ENCODE measurements around the gene UBE3B. TPM values are rescaled to one million over a fixed set of nuclear protein-coding genes. Genes with fewer than 3 reads are reported as not detected.

Gene UBE3B
- total RNA-seq, 2 experiments from 2014 or later, result 35.2 to 37.5 TPM

DNA sequence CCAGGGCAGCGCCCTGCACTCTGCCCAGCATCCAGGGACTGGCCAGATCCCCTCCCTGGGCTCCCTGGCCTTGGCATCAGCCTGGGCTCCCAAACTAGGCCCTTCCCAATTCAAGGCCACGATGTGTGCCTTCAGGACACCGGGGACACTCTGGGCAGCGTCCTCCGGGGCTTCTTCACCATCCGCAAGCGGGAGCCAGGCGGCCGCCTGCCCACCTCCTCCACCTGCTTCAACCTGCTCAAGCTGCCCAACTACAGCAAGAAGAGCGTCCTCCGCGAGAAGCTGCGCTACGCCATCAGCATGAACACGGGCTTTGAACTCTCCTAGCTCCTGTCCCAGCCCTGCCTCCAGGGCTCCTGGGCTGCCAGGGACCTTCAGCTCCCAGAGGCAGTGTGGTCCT is 57.0 kb downstream of the UBE3B start:
- H3K27me3 Mint-ChIP-seq, result no peaks in the 10 kb centered on the region
- no peak overlapping the region for H3K27ac Mint-ChIP-seq
- POLR2A ChIA-PET, result no interaction called here
- H3K36me3 Mint-ChIP-seq (ENCODE audit: low read depth), result peaks cover 4% of the 10 kb centered on the region
- H3K4me1 Mint-ChIP-seq, result no peaks in the 10 kb centered on the region
- CTCF ChIA-PET, result no interaction called here
- no peak for DNase-seq
- no peak overlapping the region for H3K4me3 Mint-ChIP-seq
- H3K9me3 Mint-ChIP-seq, result no peaks in the 10 kb centered on the region

DNA sequence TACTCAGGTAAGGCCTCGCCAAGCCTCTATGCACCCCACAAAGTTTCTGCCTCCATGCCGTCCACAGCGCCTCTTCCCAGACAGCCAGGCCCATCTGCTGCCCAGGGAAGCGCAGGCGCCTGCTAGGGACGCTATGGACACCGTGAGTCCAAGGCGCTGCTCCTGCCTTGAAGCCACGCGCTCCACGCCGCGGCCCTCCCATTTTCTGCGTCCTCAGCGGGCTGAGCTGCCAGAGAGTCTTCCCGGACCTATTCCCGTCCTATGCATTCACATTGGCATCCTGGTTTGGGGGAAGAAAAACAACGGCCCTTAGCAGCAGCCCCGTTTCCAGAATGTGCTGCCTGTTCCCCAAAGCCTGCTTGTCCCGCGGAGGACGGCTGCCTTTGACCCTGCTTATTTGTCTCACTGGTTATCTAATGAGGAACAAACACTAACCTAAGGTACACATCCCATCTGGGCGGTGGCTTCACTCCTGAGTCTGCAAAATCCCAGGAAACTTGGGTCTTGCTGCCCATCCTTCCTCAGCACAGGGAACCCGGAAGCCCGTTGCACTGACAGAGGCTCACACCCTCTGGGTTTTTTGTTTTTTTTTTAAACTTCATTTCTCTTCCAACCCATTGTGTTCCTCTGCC is 57.9 kb downstream of the UBE3B start:
- POLR2A ChIA-PET, result no interaction called here
- CTCF ChIA-PET, result no interaction called here

DNA sequence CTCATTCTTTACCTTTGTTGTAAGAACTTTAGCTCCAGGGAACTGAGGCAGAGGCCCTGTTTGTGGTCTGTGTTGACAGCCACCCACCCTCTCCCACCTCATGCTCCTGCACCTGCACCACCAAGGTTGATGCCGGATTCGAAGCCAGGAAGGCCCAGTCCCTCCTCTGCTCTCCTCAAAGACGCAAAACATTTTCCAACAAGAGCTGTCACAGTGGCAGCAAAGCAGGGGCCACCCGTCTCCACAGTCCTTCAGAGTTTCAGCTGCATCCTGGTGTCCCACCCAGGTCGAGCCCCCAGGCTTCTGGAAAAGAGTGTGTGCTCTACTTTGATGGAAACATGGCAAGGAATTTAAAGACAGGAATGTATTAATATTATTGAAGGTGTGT is 58.4 kb downstream of the UBE3B start:
- Mint-ChIP-seq H3K27me3 (no peaks in the 10 kb centered on the region), H3K36me3 (ENCODE audit: low read depth) (peaks cover 4% of the 10 kb centered on the region), H3K9me3 (no peaks in the 10 kb centered on the region), H3K4me1 (no peaks in the 10 kb centered on the region), H3K4me3 (no peak overlapping the region), H3K27ac (no peak overlapping the region)
- DNase-seq, result no peak
- POLR2A ChIA-PET, result no interaction called here
- CTCF ChIA-PET, result no interaction called here

More for the DNA sequence above, 57.9 kb downstream of the UBE3B start:
- H3K27ac Mint-ChIP-seq, result no peak overlapping the region
- H3K4me1 Mint-ChIP-seq, result no peaks in the 10 kb centered on the region
- peaks cover 4% of the 10 kb centered on the region for H3K36me3 Mint-ChIP-seq (ENCODE audit: low read depth)
- no peaks in the 10 kb centered on the region for H3K9me3 Mint-ChIP-seq
- no peak for DNase-seq
- no peaks in the 10 kb centered on the region for H3K27me3 Mint-ChIP-seq
- H3K4me3 Mint-ChIP-seq, result no peak overlapping the region

DNA sequence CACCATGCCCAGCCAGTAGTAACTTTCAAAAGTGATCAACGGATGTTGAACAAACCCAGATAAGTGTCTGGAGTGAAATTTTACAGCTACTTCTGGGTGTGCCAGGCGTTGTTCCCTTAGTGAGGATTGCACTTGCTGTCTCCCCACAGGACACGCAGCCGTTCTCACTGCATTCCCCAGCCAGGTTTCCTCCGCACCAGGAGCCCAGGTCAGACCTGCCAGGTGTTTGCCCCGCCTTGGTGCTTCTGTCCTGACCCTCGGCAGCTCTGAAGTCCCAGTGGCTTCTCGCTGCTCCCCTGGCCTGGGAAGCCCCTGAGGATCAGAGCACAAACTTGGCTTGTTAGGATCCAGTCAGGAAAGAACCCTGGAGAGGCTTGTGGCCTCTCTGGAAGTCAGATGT is 59.7 kb downstream of the UBE3B start:
- Mint-ChIP-seq H3K9me3 (no peaks in the 10 kb centered on the region), H3K27ac (no peak overlapping the region), H3K36me3 (ENCODE audit: low read depth) (no peaks in the 10 kb centered on the region), H3K27me3 (no peaks in the 10 kb centered on the region), H3K4me3 (no peak overlapping the region), H3K4me1 (no peaks in the 10 kb centered on the region)
- DNase-seq, result no peak
- ChIA-PET POLR2A (no interaction called here), CTCF (no interaction called here)

DNA sequence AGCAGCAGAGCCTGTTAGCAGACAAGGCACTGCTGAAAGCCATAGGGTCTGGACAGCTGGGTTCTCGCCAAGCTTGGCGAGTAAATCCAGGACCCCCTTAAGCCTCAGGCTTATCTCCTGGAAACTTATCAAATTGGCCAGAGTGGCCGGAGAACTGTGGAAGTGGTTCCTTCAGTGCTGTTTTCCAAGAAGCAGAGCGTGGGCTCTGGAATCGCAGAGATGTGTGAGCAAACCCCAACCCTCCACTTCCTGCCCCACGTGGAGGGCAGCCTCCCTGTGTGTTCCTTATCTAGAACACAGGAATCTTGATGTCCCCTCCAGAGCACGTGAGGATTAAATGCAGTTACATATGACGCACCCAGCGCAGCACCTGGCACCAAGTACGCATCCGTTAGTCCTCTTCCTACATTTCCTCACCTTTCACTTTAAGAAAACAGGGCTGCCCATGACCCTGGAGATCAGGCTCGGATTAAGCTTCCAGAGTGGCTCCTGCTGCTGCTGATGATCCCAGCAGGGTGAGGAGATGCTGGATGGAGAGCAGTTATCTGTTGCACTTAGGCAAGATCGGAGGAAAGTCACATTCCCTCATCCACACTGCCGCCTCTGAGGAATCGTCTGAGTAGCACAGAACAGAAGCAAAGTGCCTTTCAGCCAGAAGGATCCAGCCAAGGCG is 60.9 kb downstream of the UBE3B start:
- POLR2A ChIA-PET, result interaction anchor here (1.1 kb wide), 1 partner anchor 43 kb away, joined by 3 read pairs; no protein-coding TSS in a partner anchor

DNA sequence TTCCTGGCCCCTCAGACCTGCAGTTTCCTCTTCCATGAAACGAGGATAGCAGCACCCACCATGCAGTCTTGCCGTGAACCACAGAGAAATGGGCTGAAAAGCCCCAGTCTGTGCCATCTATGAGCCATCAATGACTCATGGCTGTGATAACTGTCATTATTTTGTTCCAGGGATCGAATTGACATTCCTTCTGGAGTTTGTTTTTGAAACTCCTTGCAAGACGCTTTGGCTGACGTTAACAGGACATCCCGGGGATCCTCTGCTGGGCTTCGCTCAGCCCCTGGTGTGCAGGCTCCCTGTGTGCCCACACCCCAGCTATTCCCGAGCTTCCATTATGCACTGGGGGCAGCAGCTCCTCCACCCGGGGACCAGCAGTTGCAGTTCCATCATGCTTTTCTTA is 62.1 kb downstream of the UBE3B start:
- H3K4me1 Mint-ChIP-seq, result peaks cover 1% of the 10 kb centered on the region
- H3K27ac Mint-ChIP-seq, result no peak overlapping the region
- no peak overlapping the region for H3K4me3 Mint-ChIP-seq
- H3K27me3 Mint-ChIP-seq, result no peaks in the 10 kb centered on the region
- ChIA-PET CTCF (interaction anchor here (1.0 kb wide), 1 partner anchor 306 kb away, joined by 3 read pairs; no protein-coding TSS in a partner anchor), POLR2A (interaction anchor here (1.1 kb wide), 1 partner anchor 44 kb away, joined by 3 read pairs; no protein-coding TSS in a partner anchor)
- H3K36me3 Mint-ChIP-seq (ENCODE audit: low read depth), result no peaks in the 10 kb centered on the region
- no peaks in the 10 kb centered on the region for H3K9me3 Mint-ChIP-seq
- DNase-seq, result no peak

More for the DNA sequence above, 60.9 kb downstream of the UBE3B start:
- CTCF ChIA-PET, result interaction anchor here (1.0 kb wide), 1 partner anchor 307 kb away, joined by 3 read pairs; no protein-coding TSS in a partner anchor
- Mint-ChIP-seq H3K27me3 (no peaks in the 10 kb centered on the region), H3K4me1 (no peaks in the 10 kb centered on the region), H3K27ac (no peak overlapping the region), H3K4me3 (no peak overlapping the region), H3K36me3 (ENCODE audit: low read depth) (no peaks in the 10 kb centered on the region), H3K9me3 (no peaks in the 10 kb centered on the region)
- no peak for DNase-seq

DNA sequence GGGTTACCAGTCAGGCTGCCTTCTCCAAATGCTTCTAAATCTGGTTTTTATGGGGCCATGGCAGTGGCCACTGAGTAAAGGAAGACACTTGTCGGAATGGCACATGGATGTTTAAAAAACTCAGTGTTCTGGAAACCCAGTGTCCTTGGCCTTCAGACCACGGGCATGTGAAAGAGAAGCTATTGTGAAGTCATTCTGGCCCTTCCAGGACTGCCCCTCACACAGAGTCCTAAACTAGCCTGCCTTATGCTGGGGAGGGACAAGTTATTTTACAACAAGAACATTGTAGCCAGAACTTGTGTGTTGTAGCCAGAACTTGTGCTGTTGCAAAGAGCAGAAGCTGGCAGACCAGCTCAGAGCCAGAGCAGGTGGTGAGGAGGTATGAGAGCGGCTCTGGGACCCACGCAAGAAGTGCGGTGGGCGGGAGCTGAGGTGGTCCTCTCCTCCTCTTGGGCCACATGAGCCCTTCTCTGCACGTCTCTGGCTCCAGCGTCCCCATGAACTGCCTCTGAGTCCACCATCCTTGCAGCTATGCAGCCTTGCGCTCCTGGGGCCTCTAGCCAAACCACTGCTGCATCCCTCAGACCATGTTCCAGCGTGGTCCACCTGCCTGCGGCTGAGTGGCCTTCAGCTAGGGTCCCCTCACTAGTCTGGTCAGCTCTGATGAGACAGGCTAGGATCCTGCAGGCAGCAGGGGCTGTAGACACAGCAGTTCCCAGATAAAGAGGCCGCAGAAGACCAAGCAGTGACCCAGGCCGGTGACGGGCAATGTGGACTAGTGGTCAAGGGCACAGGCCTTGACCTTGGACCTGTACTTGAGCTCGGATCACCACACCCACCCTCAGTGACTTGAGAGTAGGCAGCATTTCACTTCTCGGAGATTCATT is 63.3 kb downstream of the UBE3B start:
- H3K27ac Mint-ChIP-seq, result no peak overlapping the region
- no peak for DNase-seq
- CTCF ChIA-PET, result interaction anchor here (1.4 kb wide), 1 partner anchor 32 kb away, joined by 3 read pairs; no protein-coding TSS in a partner anchor

DNA sequence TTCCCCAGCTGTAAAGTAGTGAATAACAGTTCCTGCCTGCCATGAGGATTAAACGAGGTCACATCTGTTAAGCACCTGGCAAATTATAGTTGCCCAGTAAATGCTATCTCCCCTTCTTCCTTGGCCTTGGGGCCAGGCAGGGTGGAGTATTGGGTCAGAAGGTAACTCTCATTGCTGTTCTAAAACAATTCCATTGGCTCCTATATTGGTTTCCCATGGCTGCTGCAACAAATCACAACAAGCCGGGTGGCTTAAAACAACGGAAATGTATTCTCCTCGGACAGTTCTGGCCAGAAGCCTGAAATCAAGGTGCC is 63.9 kb downstream of the UBE3B start:
- Mint-ChIP-seq H3K27ac (no peak overlapping the region), H3K9me3 (no peaks in the 10 kb centered on the region), H3K27me3 (no peaks in the 10 kb centered on the region), H3K4me3 (no peak overlapping the region), H3K4me1 (peaks cover 10% of the 10 kb centered on the region), H3K36me3 (ENCODE audit: low read depth) (no peaks in the 10 kb centered on the region)
- POLR2A ChIA-PET, result interaction anchor here (1.3 kb wide), 1 partner anchor 10 kb away, joined by 3 read pairs; no protein-coding TSS in a partner anchor
- no peak for DNase-seq
- CTCF ChIA-PET, result interaction anchor here (1.4 kb wide), 1 partner anchor 31 kb away, joined by 3 read pairs; no protein-coding TSS in a partner anchor

More for the DNA sequence above, 63.3 kb downstream of the UBE3B start:
- H3K27me3 Mint-ChIP-seq, result no peaks in the 10 kb centered on the region
- H3K9me3 Mint-ChIP-seq, result no peaks in the 10 kb centered on the region
- POLR2A ChIA-PET, result interaction anchor here (0.6 to 1.3 kb wide), 2 partner anchors 11 to 78 kb away, joined by 3 read pairs; no protein-coding TSS in a partner anchor
- no peak overlapping the region for H3K4me3 Mint-ChIP-seq
- peaks cover 10% of the 10 kb centered on the region for H3K4me1 Mint-ChIP-seq
- H3K36me3 Mint-ChIP-seq (ENCODE audit: low read depth), result no peaks in the 10 kb centered on the region

DNA sequence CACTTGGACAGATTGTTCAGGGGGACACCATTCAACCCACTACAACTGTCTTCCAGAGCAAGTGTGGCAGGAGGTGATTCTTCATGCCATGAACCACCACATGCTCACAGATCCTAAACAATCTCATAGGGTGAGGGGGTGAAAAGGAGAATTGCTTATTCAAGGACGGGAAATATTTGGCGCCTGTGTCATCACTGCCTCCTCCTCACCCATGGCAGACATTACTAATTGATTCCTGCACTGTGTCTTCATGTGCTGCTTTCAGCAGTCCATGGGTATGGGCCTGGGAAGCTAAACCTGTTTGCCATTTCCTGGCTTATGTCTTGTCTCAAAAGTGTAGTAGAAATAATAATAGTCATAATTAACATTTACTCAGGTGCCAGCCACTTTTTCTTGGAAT is 64.6 kb downstream of the UBE3B start:
- no peaks in the 10 kb centered on the region for H3K9me3 Mint-ChIP-seq
- H3K36me3 Mint-ChIP-seq (ENCODE audit: low read depth), result no peaks in the 10 kb centered on the region
- DNase-seq, result no peak
- no peaks in the 10 kb centered on the region for H3K27me3 Mint-ChIP-seq
- ChIA-PET CTCF (no interaction called here), POLR2A (no interaction called here)
- H3K4me3 Mint-ChIP-seq, result no peak overlapping the region
- no peak overlapping the region for H3K27ac Mint-ChIP-seq
- peaks cover 10% of the 10 kb centered on the region for H3K4me1 Mint-ChIP-seq

DNA sequence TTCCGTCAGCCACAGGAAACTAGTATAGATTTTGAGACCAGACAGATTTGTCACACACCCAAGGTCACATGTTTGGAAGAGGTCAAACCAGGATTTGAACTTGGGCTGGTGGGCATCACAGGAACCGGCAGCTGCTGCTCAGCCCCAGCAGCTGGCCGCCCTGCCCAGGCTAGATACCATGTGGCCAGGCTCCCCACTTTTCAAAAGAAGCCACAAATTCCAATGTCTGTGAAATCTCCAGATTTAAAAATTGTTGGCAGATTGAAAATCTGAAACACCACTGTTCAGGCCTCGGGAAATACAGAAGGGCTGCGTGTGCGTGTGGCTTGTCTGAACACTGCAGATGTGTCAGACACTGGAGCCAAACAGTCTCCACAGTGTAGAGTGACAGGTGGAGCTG is 65.4 kb downstream of the UBE3B start:
- H3K27ac Mint-ChIP-seq, result no peak overlapping the region
- peaks cover 10% of the 10 kb centered on the region for H3K4me1 Mint-ChIP-seq

DNA sequence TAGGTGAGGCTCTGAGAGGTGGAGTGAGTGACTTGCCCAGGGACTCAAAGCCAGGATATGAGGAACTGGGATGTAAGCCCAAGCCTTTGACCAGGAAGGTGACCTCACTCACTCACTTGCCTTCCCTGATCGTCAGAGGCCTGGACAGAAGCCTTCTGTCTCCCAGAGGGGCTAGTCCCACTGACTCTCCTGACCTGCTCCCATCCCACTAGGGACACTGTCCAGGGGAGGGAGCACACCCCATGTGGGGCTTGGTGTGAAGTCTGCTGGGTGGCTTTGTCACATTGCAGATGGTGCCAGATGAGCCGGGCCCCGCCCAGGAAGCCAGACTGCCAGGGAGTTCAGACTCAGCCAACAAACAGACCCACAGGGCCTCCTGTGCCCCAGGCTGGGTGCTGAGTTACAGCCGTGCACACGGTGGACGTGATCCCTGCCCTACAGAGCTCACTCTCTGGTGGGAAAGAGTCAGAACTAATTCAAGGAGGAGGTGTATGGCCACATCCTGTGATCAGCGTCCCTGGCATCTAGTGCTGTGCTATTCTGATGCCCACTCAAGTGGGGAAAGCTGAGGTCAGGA is 67.6 kb downstream of the UBE3B start:
- CTCF ChIA-PET, result no interaction called here
- POLR2A ChIA-PET, result interaction anchor here (2.6 kb wide), 1 partner anchor 29 kb away, joined by 9 read pairs; the partner anchor contains the start of genes MMAB and MVK
- Mint-ChIP-seq H3K4me3 (no peak overlapping the region), H3K36me3 (ENCODE audit: low read depth) (no peaks in the 10 kb centered on the region), H3K27me3 (peaks cover 12% of the 10 kb centered on the region), H3K4me1 (peaks cover 12% of the 10 kb centered on the region), H3K27ac (peak overlapping the region; percentile 19), H3K9me3 (no peaks in the 10 kb centered on the region)
- peak; percentile 53 for DNase-seq

More for the DNA sequence above, 65.4 kb downstream of the UBE3B start:
- H3K9me3 Mint-ChIP-seq, result no peaks in the 10 kb centered on the region
- CTCF ChIA-PET, result no interaction called here
- no peaks in the 10 kb centered on the region for H3K36me3 Mint-ChIP-seq (ENCODE audit: low read depth)
- H3K27me3 Mint-ChIP-seq, result peaks cover 8% of the 10 kb centered on the region
- H3K4me3 Mint-ChIP-seq, result no peak overlapping the region
- POLR2A ChIA-PET, result no interaction called here
- DNase-seq, result no peak

DNA sequence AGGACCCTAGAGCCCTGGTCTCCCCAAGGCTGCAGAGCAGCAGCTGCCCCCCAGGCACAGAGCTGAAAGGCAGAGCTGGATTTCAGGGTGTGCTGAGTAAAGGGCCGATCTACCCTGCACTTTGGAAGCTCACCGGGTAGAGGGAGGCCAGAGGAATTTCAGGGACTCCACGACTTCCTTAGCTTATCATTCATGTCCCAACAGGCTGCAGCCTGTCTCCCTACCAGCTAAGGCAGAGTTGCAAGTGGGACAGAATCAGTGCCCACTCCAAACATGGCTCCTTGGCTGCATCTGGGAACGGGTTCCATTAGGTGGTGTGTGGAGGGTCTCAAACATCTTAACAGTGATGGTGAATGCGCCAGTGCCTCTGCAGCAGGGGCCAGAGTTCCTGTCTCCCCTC is 68.4 kb downstream of the UBE3B start:
- H3K27ac Mint-ChIP-seq, result no peak overlapping the region
- no peak overlapping the region for H3K4me3 Mint-ChIP-seq
- H3K36me3 Mint-ChIP-seq (ENCODE audit: low read depth), result no peaks in the 10 kb centered on the region
- H3K9me3 Mint-ChIP-seq, result no peaks in the 10 kb centered on the region
- ChIA-PET CTCF (no interaction called here), POLR2A (interaction anchor here (0.6 to 2.6 kb wide), 2 partner anchors 28 to 123 kb away, joined by 3 to 9 read pairs; partner anchors contain the start of genes MMAB and MVK)
- no peak for DNase-seq
- peaks cover 12% of the 10 kb centered on the region for H3K4me1 Mint-ChIP-seq
- H3K27me3 Mint-ChIP-seq, result peaks cover 12% of the 10 kb centered on the region

DNA sequence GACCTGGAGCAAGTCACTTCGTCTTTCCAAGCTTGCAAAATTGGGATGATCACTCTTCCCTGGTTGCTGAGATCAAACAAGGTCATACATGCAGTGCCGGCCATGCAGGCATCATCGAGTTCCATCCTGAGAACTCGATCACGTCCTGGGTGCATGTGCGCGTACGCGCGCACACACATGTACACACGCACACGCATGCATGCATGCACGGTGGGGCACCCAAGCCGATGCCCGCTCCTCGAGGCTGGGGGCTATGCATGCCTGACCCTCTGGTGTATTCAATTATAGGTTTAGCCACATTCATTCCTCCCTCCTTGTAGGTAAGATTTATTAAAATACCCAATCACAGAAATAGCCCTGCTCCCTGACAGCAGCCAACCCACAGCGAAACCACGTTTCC is 69.9 kb downstream of the UBE3B start:
- DNase-seq, result no peak
- Mint-ChIP-seq H3K36me3 (ENCODE audit: low read depth) (no peaks in the 10 kb centered on the region), H3K9me3 (no peaks in the 10 kb centered on the region), H3K4me3 (no peak overlapping the region), H3K4me1 (peaks cover 12% of the 10 kb centered on the region), H3K27ac (no peak overlapping the region), H3K27me3 (peaks cover 12% of the 10 kb centered on the region)
- POLR2A ChIA-PET, result no interaction called here
- CTCF ChIA-PET, result no interaction called here

All from activated CD4-positive, alpha-beta memory T cell treated with anti-CD3 and anti-CD28 coated beads, Interleukin-2, amount 10 ng/mL, durations not matched to agents 7 days and 5 days (primary cell).